Esophagus mucosa (tissue), 1 donor: ENCODE results near the gene HS3ST5. TPM values are rescaled to one million over a fixed set of nuclear protein-coding genes. Genes with fewer than 3 reads are reported as not detected.
"Not testable (repeated sequence)": the region's sequence is repeated elsewhere in the genome, so short reads cannot be mapped to it uniquely, and the experiment has no call there.

Source experiments
- ATAC-seq: fragments of 200-7000 bp; cut with Tn5 transposase; one replicate; pipeline ENCODE4 v1.9.1; 2020
- total RNA-seq: library from RNA; stranded (reverse); gene quantifications from one replicate; pipeline ENCODE4 v1.2.4, GENCODE V29; 2023
- donor health status: DM: yes; HTN: yes; CAD: no.

The HS3ST5 gene
- total RNA-seq, 1 donor from 2014 or later, result not detected

DNA sequence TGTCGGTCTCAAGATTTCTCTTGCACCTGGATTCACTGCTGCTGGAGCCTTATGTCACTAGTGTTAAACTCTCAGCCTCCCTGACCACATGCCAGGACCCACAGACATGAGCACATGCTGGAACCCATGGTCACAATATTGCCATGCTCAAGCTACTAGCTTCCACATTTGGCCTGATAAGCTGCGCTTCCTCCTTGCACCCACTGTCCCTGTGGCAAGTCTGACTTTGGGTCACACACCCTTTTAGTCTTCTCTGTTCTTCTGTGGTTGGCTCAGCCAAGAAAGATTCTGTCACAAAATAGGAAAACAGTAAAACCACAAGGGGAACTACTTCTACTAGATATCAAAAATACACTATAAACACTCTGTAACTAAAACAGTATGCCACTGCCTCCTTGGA is 303.0 kb downstream of the HS3ST5 start:
- ATAC-seq, result no peak

DNA sequence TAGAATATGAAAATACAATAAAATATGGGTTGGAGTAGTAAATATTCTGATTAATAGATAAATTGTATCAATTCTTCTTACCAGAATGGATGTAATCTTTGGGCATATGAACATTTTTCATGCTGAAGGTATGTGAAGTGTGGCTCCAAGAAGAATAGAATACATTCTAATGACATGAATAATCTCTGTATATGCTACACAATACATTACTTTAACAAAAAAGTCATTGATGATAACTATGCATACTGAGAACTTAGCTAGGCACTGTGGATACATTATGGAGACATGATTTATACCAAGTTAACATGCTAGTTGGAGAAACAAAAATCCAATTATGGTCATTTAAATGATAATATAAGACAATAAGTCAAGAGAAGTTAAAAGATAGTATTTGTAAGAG is 309.2 kb downstream of the HS3ST5 start:
- ATAC-seq, result no peak

DNA sequence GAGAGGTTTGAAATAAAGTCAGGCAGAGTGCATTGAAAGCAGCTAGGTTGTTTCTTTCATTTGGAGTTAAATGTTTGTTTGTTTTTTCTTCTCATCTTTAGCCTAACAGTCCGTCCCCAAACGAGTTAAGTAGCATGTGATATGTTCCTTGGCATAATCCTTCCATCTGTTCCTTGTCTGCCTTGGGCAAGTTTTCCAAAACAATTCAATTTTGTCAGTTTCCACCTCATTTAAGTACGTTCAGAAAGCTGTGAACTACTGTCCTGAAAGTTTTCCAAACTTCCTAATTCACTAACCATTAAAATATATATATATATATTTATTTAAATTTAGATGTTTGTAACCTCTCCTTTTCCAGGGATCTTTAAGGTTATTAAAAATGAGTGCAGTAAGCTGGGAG is 310.1 kb downstream of the HS3ST5 start:
- no peak for ATAC-seq

DNA sequence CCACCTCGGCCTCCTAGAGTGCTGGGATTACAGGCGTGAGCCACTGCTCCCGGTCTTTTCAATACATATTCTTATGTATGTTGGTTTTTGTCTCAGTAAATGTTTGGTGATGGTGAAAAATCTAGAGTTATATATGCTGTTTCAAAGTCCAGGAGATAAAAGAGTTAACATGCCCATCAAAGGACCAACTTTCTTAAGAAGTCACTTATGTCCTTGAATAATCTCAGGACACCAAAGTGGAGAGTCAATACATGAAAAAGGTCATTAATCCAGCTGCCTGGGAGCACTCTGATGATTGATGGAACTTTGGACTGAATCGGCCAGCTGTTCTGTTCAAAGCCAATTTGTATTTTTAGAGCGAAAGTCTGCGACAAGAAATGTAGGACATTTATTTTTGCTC is 312.1 kb downstream of the HS3ST5 start:
- ATAC-seq, result no peak

DNA sequence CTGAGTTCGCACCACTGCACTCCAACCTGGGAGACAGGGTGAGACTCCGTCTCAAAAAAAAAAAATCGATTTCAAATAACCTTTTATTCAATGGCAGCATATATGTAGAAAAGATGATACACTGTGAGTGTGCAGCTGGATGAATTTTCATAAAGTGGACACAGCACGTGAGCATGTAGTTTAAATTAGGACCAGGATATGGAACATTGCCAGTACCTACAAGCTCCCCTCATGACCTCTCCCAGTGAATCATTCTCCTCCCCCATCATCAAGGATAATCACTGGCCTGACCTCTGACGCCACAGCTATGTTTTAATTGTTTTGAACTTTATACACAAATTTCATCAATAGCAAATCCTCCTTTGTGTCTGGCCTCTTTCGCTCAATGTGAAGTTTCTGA is 318.1 kb downstream of the HS3ST5 start:
- ATAC-seq, result no peak

DNA sequence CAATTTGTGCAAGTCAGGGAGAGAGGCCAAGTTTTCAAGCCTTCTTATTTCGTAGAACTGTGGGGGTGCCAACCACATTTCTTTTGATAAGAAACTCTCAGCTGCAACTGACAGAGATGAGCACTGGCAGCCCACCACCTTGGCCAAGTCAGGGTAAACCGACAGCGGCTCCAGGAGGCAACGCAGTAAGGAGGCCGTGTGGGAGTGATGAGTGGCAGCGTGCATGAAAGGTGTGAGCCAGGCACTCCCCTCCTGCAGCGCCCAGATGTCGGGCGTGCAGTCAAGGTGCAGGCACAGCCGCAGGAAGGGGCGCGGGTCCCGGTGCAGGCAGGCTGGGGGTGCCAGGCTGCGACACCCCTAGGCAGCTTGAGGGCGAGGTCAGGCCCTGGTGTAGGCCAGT is 322.6 kb downstream of the HS3ST5 start:
- no peak for ATAC-seq

DNA sequence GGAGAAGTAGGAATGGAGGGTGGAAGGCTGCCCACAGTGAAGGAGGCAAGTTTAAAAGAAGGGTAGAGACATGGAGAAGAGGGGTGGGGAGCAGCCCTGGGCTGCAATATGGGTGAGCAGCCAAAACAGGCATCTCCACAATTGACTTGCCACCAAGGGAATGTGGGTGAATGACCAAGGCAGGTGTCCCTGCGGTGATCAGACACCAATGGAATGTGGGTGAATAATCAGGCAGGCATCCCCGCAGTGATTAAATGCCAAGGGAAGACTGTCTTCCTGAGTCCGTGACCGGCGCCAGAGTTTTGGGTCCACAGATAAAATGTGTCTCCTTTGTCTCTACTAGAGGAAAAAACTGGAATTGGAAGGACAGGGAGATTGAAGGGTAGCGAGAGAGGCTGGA is 325.7 kb downstream of the HS3ST5 start:
- not testable (repeated sequence) for ATAC-seq

DNA sequence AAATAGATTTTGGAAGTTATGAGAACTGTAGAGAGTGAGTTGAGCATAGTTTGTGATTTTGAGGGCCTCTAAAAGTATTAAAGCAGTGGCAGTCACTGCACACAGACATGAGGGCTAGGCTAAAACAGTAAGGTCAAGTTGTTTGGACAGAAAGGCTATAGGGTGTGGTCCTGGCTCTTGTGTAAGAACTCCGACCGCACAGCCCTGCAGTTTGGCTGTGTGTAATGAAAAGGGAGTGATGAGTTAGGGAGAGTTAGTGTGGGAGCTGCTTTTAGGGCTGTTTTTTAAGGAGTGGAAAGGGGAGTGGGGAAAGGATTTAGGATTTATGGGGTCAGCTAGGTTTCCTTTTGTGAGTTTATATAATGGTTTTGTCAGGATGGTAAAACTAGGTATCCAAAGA is 328.7 kb downstream of the HS3ST5 start:
- ATAC-seq, result not testable (repeated sequence)

DNA sequence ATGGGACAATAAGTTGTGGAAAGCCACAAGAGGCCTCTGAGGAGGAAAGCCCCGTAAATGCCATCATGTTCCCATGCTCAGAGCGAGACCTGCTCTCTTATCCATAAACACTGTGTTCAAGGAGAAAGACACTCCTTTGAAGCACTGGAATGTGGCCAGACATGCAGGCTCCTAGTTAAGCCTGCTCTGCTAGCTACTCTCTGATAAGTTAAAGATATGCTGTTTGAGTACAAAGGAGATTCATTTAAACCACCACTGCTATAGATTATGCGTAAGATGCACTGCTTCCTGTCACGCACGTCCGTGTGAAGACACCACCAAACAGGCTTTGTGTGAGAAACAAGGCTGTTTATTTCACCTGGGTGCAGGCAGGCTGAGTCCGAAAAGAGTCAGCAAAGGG is 331.3 kb downstream of the HS3ST5 start:
- ATAC-seq, result not testable (repeated sequence)

DNA sequence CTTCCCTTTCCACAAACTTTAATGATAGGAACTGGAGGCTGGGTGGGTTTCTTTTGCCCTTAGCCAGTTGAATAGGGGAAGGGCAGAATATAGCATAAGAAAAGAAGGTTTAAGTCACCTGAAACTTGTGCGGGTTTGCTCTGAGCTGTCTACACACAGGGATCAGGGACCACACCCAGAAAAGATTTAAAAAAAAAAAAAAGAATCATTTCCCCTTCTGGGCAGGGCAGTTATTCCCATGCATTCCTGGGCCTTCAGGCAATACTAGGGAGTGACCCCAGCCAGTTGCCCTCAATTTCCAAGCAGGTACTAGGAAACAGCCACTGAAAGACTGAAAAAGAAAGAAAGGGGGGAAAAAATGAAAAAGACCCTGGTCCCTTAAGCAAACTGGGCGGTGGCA is 332.3 kb downstream of the HS3ST5 start:
- ATAC-seq, result no peak

DNA sequence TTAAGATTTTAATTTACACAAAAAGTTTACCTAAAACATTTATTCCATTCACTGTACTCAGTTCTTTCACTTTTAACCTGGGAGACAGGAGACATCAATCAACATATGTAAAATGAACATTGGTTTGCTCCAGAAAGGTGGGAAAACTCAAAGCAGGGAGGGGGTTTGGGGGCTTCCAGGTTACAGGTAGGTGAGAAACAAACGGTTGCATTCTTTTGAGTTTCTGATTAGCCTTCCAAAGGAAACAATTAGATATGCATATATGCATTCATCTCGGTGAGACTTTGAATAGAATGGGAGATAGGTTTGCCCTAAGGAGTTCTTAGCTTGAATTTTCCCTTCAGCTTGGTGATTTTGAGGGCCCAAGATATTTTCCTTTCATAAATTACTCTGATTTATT is 333.6 kb downstream of the HS3ST5 start:
- ATAC-seq, result no peak

DNA sequence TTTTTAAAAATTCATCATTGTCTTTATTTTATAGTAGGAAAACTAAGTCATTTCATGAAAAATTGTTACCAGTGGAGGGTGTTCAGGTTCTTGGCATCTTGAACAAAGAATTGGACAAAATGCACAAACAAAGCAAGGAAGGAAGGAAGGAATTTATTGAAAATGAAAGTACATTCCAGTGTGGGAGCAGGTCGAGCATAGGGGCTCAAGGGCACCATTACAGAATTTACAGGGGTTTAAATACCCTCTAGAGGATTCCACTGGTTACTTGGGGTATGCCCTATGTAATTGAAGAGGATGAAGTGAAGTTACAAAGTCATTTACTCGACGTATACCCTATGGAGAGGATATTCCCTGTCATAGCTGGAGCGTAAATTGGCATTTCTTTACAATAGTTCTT is 334.5 kb downstream of the HS3ST5 start:
- no peak for ATAC-seq

DNA sequence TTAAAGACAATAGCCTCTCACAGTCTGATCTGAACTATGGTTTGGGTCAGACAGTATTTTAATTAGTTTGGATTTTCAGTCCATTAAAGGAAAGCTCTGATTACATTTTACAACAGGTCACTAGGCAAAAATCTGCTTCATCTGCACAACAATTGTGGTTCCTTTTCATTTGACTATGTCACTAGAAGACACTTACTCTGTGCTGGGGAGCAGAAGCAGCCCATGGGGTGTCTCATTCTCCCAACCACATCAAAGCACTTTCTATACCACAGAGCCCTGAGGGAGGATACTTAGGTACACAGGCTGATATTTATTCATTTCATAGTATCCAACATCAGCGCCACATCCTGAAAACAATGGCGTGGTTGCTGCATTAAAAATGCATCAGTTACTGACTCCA is 335.3 kb downstream of the HS3ST5 start:
- ATAC-seq, result no peak
